Stimulated activated CD8-positive, alpha-beta memory T cell treated with anti-CD3 and anti-CD28 coated beads, Interleukin-15, amount 100 ng/mL, for 4 hours (primary cell): ENCODE measurements around the gene DNAH11.
"Not testable (repeated sequence)": the region's sequence is repeated elsewhere in the genome, so short reads cannot be mapped to it uniquely, and the experiment has no call there.

Source experiments
- DNase-seq, 2 donors: peaks; one replicate each; pipeline ENCODE4 v3.0.0-alpha.2; 2020; ENCODE audit warnings: low read depth in 2 of 2

Gene DNAH11

DNA sequence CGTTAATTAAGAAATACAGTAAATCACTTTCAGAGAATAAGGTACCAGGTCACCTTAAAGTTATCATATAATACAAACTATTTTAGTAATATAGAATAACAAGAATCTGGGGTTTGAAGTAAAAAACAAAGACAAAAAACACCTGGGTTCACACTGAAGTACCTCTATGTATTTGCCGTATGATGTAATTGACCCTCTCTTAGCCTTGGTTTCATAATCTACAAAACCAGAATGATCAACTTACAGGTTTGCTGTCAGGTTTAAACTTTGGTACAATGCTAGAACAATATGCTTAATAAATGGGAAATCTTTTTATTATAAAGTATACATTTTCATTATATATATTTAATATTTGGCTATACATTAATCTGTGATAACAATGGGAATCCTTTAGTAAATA lies 344.5 kb downstream of the DNAH11 start:
- no peak for DNase-seq

DNA sequence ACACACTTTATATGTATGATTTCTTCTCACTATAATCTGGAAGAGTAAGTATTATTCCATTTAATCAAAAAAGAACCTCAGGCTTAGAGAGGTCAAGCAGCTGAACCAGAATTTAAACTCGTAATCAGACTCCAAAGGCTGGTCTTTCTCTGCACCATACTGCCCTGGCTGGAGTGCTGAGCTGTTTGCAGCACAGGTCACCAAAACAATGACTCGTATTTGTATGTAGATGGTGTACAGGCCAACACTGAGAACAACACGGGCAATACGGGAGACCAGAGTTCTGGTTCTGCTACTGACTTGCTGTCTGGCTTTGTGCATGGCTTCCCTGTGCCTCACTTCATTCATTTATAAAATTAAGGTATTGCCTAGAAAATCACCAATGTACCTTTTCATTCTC lies 344.9 kb downstream of the DNAH11 start:
- no peak for DNase-seq

DNA sequence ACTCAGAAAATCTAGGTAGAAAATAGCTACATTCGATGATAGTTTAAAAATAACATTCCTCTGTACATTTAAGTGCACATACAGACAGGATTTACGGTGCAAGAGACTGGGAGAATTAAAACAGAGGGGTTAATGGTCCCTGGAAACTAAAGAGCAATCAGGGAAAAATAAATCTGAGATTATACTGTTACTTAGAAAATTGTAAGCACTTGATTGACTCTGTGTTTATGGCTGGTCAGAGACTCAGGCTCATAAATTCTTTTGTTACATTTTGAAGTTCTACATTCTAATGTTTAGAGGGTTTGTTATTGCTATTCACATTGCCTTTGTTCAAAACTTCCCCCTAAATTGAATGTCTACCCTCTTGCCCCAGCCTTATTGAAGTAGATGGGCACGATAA lies 348.5 kb downstream of the DNAH11 start:
- DNase-seq = no peak

DNA sequence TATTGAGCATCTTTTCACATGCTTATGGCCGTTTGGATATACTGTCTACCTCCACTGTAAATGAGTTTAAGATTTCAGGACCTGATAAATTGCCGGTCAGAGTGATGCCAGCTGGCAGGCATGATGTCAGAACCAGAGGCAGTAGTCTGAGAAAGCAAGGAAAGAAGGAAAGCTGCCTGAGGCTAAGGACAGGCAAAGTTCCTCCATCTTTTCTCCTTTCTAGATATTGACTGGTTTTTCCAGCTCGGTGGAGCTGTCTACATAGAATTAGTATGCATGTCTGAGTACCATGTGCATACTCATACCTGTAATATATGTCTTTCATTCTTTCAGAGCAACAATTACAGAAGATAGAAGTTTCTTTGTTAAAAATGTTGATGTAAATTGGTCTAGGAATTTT lies 350.6 kb downstream of the DNAH11 start:
- DNase-seq = no peak

DNA sequence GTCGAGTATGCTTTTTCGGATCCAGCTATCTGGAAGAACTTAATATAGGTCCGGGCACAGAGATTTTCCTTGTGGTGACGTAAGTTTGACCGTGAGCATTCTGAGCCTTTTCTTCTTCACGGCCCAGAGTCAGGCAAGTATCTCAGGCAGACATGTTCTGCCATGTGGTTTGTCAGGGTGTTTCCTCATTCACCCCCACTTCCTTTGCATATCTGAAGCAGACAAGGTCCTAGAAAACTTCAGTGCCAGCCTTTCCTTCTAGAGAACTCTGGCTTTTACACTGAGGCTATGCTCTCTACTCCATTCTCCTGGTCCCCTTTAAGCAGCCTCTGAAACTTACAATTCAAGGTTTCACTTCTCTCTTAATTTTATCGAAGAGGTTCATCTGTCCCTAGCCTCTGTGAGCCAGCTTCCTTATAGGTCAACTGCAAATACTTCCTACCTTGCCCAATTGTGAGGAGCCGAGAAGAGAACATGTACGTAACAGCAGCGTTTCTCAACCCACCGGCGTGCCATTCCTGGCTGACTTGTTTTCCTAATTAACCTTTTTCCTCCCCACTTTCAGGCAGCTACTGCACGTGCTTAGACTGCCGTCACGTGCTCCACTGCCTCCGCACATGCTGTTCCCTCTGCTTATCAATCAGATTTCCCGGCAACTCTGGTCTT lies 355.6 kb downstream of the DNAH11 start:
- DNase-seq = no peak

DNA sequence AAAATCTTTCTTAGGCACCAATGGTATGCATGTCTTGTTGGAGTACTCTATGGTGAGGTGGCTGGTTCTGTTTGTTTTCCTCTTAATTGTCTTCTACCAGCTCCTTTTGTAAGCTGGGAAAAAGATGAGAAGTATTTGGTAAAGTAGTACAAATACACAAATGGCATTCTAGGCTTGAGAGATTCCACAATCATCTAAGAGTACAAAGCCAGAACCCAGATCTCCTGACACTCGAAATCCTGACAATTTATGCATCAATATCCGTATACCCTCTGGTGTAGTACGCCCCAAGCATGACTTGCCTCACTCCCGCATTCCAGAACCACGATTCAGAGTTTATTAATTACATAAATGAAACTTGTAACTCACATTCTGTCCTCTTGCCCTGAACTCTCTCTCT lies 359.4 kb downstream of the DNAH11 start:
- DNase-seq = no peak

DNA sequence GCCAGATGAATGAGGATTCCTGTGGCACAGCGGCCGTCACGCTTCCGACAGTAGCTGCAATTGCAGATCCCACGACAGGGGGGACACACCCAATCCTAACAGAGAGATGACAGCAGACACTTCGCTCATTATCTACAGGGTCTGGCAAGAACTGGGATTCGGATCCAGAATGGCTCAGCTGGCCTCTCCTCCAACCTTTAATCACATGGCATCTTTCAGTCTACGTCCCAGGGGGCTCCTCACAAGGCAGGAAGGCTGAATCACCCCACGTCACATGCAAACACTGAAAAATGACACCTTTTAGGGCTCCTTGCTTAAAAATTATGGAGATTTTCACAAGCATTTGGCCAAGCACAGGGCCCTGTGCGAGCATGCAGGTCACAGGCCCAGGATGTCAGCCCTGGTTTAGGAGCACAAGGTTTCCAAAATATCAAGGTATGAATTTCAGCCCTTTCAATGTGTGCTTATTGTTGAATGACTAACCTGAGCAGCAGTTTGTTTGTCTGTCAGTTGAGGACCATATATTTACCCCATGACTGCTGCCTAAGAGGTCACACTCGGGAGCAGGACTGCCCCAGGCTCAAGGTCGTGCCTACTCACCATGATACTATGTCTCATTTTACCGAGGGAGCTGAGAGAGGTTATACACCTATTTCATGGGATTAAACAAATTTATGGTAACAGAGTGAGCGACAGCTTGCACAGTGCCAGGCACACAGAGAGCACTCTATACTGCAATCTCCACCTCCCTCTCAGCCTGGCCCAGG lies 360.4 kb downstream of the DNAH11 start:
- no peak for DNase-seq

DNA sequence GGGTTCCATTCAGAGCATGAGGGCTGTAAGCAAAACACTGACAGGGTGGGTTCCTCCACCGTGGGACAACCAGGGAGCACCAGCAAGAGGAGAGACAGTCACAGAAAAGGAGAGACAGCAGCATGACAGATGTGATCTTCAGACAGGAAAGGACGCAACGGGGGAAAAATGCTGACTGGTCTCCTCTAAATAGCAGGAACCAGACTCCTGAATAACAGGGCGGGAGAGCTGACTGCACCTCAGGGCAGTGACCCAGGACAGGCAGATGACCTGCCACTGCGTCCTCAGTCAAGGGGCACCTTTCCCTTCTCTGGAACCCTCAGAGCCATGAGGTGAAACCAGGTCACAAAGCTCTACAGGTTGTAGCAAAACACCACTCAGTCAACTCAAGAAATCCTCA lies 365.9 kb downstream of the DNAH11 start:
- no peak for DNase-seq

DNA sequence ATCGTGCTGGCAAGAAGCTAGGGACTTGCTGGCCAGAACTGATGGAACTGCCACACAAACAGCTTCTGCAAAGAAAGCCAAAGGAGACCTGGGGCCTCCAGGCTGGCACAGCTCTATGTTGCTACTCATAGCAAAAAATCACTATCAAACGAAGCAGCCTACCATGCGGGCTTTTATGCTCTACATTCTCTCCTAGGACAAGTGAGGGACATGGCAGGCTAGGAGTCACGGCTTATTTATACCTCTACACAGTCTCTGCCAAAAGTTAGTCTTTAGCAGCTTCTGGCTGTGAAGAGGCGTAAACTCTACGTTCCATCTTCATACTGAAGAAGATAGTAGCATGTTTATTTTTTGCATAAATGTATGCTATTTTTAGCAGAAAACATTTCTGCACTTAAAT lies 367.4 kb downstream of the DNAH11 start:
- no peak for DNase-seq

DNA sequence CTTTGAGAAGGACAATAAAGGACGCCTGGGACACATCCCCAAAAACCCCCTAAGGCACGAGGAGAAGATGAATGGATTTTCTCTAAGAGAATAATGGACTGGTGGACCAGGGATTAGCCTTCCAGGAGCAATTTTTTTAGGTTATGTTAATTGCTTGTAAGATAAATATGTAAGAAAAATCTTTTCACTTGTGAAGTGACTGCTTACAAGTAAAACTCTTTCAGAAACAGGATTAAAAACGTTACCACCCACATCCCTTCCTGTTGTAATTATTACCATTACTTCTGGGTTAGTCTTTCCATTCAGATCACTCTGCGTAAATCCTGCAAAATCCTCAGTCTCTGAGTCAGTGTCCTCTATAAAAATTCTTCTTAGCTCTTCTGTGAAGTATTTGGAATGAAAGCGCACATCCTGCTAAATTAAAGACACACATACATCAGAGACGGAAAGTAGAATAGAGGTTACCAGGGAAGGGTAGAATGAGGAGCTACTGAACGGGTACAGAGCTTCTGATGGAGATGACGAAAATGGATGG lies 368.6 kb downstream of the DNAH11 start:
- no peak for DNase-seq

DNA sequence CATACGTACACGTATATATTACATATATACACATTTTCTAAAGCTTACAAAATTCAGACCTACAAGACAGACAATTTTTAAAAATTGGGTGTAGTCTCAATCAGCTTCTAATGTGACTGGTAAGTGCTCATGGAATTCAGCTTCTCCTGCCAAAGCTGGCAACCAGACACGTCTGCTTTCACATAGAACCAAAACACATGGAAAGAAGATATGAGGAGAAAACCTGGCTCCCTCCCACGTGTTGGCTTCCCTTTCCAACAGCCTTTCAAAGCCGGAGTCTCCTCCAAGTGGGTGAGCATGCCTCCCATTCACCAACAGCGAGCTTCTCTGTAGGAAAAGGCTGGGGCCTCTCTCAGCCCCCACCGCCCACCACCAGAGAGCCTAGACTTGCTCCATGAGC lies 369.5 kb downstream of the DNAH11 start:
- no peak for DNase-seq

DNA sequence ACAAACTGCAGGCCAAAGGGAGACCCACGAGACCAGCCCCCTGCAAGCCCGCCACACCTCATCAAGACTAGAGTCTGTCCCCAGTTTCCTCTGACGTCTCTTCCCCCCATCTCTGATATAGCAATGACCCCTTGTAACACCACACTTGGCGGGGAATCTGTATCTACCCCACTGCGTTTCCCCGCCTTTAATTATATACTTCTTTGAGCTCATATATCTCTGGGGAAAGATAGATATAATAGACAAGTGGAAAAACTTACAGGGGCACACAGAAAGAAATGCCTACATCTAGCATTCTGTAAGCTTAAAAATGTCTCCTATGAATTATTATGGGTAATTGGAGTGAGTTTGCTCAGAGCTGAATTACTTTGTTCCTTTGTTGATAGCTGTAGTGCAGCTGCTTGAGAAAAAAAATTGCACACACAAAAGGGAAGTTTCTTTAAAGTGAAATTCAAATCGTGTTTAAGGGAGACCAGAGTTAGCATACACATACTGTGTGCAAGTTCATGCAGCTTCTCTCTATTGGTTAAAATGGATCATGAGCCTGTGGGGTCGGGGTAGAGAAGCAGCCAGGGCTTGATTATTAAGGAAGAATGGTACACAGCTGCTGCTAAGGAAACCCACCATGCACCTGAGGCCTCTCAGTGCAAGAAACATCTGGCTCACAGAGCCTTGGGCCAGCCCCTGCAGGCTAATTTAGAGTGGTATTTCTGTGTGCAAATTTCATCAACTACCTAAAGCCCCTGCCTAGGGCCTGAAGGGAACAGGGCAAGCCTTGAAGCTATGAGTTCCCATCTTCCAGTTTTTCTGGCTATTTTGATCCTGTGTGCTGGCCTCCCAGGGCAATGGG lies 370.3 kb downstream of the DNAH11 start:
- DNase-seq = no peak

DNA sequence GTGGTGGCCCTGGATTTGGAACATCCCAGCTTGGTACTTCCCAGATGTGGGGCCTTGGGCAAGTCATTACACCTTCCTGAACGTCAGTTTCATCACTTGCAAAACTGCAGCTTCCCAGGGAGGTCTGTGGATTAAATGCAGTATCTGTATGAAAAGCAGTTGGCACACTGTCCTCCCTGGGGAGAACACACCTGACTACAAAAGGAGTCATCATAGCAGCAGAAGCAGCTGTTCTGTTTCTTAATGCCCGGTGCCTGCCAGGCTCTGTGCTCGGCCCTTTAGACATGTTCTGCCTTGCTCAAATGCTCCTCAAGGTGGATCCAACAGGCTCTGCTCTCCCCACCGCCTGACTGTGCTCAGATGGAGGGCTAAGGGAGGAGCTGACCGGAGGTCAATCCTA lies 371.8 kb downstream of the DNAH11 start:
- no peak for DNase-seq

DNA sequence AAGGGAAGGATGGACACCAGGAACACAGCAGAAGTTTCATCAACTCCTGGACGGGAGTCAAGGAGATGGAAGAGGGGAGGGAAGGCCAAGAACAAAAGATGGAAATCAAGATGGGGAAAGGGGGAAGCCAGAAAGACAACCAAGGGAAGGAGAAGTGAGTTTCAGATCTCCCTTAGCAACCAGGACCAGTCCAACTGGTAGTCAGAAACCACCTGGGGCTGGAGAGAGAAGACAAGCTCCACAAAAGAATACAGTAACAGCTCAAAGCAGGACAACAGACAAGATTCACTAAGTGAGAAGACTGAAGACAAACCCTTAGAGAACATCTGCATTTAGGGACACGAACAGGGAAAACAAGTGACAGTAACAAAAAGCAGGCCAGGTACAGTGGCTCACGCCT lies 372.3 kb downstream of the DNAH11 start:
- no peak for DNase-seq

DNA sequence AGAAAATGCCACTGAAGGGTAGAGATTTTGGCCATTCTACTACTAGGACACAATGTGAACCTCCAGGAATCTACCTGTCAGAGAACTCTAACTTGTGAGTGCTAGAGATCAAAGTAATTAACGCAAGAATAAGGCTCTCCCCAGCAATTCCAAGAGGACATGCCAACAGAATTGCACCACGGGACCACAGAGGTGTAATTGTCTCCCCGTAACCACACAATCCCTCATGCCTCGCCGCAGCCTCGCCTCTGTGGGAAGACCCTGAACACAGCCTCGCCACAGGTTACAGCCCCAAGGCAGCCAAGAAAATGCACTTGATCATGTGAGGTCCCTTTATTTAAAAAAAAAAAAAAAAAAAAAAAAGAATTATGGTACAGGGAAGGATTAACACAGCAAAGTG lies 373.3 kb downstream of the DNAH11 start:
- no peak for DNase-seq

DNA sequence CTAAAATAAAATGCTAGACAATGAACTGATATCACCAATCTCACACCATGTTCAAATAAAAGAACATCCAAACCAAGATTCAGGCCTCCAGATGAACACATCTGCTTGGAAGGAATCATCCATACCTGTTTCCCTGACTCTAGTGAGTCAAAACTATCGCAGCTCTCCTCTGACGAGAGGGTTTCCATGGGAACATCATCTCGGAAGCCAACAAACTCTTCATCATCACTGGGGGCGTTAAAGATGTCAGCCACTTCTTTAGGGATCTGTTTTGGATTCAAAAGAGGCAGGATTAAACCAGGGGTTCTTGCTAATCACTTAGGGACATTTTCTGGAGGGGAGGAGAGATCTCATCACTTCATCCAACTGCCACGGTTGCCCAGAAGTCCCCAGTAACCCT lies 373.8 kb downstream of the DNAH11 start:
- no peak for DNase-seq

DNA sequence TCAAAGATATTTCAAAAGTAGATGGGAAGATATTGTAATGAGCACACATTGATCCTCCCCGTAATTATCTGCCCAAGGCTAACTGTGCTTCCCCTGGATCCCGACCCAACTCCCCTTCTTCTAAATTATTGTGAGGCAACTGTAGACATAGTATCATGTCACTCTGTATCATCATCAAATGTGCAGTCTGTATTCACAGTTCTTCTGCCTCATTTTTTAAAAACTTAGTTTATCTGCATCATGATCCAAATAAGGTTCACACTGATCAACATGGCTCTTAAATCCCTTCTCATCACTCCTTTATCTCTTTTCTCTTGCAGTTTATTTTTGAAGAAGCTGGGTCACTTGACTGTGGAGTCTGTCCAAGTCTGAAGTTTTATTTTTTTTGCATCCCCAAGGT lies 375.4 kb downstream of the DNAH11 start:
- no peak for DNase-seq

DNA sequence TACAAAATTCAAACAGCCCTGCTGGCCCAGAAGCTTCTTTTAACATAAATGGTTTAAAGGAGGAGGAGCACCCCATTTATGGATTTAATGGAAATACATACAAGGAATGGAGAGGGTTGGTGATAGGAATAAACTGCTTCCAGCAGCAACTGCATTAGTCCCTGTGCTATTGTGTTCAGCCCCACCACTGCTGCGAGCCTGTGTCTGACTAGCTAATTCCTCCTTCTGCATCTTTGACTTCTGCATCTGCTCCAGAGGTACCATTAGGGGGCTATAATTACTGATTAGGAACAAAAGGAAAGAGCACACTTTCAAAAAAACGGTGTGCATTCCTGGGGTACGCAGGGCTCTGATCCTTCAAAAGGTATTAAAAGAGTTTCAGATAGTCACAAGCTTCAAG lies 378.1 kb downstream of the DNAH11 start:
- DNase-seq = no peak

DNA sequence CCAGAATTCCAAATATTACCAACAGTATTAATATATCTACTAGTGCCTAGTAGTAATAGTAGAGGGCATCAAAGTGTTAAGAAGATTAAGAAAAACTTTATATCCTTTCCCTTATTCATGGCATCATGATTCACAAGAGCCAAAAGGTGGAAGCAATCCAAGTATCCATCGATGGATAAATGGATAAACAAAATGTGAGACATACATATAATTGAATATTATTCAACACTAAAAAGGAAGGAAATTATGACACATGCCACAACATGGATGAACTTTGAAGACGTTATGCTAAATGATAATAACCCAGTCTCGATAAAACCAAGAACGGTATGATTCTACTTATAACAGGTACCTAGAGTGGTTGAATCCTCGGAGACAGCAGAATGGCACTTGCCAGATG lies 379.8 kb downstream of the DNAH11 start:
- DNase-seq = no peak

DNA sequence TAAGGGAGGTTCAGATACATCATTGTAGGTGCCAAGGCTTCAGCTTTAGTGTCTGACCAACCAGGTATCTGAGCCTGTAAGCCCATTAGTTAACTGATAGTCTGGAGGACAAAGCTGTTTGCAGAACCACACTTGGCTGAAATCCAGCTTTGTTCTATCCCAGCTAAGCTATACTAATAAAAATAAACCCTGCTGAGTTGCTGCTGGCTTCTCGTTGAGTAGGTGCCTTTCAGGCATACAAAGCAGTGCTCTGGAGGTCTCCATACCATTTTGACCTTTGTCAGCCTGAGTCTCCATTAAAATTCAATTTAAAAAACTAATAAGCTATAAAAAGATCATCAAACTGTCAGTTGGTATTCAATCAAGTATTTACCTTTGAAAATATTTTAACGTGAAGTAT lies 380.8 kb downstream of the DNAH11 start:
- DNase-seq = no peak

DNA sequence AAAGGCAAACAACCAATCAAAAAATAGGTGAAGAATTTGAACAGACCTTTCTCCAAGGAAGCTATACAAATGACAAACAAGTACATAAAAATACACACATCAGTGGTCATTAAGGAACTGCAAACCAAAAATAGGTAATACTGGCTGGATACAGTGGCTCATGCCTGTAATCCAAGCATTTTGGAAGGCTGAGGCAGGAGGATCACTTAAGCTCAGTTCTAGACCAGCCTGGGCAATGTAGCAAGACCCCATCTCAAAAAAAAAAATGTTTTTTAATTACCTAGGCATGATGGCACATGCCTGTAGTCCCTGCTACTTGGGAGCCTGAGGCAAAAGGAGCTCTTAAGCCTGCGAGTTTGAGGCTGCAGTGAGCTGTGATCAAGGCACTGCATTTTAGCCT lies 383.6 kb downstream of the DNAH11 start:
- DNase-seq = no peak

DNA sequence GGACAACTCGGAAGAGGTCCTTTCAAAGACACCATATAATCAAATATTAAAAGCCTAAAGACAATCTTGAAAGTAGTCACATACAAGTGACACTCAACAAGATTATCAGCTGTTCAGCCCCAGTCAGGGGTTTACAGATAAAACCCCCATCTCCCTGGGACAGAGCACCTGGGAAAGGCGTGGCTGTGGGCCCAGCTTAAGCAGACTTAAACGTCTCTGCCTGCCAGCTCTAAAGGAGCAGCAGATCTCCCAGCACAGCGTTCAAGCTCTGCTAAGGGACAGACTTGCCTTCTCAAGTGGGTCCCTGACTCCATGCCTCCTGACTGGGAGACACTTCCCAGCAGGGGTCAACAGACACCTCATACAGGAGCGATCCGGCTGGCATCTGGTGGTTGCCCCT lies 384.9 kb downstream of the DNAH11 start:
- no peak for DNase-seq

DNA sequence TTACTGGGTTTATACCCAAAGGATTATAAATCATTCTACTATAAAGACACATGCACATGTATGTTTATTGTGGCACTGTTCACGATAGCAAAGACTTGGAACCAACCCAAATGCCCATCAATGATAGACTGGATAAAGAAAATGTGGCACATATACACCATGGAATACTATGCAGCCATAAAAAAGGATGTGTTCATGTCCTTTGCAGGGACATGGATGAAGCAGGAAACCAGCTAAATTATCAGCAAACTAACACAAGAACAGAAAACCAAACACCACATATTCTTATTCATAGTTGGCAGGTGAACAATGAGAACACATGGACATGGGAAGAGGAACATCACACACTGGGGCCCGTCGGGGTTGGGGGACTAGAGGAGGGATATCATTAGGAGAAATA lies 390.5 kb downstream of the DNAH11 start:
- not testable (repeated sequence) for DNase-seq
